NCI-H187 (cell line): ENCODE measurements around the gene RAB11A.
"Not testable (repeated sequence)": the region's sequence is repeated elsewhere in the genome, so short reads cannot be mapped to it uniquely, and the experiment has no call there.

ENCODE experiments used
- DNase-seq, 2 experiments: peaks; one replicate each; lab custom pipeline; 2025; lab: John Stamatoyannopoulos, UW

RAB11A gene

DNA sequence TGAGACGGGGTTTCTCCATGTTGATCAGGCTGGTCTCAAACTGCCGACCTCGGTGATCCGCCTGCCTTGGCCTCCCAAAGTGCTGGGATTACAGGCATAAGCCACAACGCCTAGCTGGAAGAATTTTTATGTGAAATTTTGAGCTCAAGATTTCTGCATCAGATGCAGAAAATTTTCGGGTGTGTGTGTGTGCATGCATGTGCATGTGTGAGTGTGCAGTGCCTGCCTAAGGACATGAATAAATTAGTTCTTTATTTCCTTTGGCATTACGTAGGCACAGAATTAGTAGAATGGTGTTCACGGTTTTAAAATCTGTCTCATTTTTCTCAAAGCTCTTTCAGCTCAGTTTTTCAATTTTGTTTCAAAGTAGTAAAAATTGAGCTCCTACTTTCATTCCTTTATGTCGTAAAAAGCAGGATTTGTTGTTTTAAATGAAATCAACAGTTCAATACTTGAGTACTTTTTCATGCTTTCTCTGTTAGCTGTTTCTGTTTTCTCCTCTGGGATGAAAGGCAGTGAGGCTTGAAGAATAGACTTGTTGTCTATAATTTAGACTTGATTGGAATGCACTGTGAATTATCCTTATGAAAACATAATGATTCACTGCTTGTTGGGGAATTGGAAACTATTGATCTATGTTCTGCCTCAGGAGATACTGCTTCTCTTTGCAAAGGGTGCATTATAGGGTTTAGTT is 23.3 kb upstream of the RAB11A start:
- no peak for DNase-seq

DNA sequence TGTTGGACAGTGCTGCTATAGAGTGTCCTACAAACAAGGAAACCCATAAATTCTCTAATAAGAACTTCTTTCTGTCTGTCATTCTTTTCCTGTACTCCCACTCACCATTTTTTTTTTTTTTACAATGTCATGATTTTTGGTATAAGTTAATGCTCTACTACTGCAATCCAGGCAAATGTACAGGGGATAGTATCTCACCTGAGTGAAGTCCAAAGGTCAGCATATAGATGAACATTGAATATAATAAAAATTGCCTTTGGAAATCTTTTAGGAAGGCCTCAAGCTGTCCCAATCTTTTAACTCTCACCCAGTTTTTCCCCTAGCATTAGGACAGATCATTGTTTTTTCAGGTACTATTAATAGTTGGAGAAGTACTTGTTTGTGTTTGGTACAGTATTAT is 21.3 kb upstream of the RAB11A start:
- no peak for DNase-seq

DNA sequence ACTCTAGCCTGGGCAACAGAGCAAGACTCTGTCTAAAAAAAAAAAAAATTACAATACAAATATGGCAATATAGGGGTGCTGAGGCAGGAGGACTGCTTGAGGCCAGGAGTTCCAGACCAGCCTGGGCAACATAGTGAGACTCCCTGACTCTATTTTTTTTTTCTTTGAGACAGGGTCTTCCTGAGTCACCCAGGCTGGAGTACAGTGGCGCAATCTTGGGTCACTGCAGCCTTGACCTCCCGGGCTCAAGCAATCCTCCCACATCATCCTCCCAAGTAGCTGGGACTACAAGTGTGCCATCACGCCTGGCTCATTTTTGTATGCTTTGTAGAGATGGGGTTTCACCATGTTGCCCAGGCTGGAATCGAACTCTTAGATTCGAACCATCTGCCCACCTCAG is 17.3 kb upstream of the RAB11A start:
- no peak for DNase-seq

DNA sequence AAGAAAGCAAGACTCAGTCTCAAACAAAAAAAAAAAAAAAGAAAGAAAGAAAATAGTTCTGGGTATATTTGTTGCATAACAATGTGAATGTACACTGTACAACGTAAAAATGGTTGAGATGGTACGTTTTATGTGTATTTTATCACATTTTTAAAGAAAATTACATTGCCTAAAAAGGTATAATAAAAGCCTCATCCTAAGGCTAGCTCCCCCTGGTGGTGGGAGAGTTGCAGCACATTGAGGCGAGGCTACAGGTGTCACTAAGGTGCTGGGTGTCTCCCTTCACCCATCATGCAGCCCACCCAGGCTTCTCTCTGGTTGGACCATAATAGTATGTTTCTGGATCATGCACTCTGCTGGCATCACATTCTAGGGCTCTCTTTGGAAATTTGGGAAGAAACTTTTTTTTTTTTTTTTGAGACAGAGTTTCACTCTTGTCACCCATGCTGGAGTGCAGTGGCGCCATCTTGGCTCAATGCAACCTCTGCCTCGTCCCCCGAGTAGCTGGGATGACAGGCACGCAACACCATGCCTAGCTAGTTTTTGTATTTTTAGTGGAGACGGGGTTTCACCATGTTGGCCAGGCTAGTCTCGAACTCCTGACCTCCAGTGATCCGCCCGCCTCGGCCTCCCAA is 12.4 kb upstream of the RAB11A start:
- peak in 1 of 2 experiments; percentile 8 for DNase-seq

DNA sequence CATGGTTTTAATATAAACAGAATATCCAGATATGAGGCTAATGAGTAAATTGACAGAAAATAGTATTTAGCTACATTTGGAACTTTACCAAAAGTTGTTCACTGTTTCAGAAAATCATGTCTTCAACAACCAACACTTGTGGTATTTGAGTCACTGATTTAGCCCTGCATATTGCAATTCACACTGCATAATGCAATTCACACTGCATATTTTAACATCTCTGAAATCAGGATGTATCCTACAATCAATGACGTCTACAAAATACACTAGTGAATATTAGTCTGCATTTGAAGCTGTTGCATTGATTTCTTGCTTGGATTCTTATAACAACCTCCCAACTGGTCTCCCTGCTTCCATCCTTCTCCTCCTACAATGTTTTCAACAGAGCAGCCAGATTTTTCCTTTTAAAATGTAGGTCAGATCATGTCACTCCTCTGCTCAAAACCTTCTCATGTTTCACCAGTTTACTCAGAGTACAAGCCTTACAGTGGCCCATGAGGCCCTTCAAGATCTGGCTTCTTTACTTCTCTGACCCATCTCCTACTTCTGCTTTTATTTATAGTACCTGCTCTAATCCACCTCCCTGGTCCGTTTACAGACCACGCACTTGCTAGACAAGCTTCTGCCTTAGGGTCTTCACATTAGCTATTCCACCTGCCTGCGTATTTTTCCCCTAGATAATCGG is 11.4 kb upstream of the RAB11A start:
- no peak for DNase-seq

DNA sequence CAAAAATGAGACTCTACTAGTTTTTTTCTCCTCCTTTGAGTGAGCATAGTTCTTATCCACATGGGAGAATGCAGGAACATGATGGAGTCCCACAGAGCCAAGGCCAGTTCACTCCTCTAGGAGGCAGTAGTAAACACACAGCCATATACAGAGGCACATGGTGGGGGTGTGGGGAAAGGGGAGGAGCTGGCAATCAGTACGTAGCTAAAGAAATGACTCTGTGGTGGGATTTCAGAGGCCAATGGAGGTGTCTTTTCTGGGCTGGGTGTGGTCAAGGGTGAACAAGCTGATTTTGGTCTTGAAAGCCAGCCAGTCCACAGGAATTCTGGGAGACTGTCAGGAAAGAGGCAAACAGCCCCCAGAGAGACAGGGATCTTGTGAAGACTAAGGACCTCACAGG is 6.6 kb upstream of the RAB11A start:
- no peak for DNase-seq

DNA sequence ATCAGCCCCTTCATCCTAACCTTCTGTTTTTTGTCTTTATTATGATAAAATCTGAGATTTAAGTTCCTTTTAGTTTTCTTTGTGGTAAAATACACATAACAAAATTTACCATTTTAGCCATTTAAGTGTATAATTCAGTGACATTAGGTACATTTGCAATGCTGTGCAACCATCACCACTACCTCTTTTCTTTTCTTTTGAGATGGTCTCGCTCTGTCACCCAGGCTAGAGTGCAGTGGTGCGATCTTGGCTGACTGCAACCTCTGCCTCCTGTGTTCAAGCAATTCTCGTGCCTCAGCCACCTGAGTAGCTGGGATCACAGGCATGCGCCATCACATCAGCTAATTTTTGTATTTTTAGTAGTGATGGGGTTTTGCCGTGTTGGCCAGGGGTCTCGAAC is 6.2 kb upstream of the RAB11A start:
- DNase-seq, result no peak

DNA sequence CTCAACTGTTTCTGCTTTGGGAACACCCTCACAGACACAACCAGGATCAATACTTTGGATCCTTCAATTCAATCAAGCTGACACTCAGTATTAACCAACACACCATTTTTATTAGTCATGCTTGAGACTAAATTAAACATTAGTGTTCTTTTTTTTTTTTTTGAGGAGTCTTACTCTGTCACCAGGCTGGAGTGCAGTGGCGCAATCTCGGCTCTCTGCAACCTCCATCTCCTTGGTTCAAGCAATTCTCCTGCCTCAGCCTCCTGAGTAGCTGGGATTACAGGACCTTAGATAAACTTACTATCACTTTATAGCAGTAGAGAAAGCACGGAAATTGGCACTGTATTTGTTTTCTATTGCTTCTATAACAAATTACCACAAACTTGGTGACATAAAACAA is 2.0 kb upstream of the RAB11A start:
- DNase-seq, result no peak

DNA sequence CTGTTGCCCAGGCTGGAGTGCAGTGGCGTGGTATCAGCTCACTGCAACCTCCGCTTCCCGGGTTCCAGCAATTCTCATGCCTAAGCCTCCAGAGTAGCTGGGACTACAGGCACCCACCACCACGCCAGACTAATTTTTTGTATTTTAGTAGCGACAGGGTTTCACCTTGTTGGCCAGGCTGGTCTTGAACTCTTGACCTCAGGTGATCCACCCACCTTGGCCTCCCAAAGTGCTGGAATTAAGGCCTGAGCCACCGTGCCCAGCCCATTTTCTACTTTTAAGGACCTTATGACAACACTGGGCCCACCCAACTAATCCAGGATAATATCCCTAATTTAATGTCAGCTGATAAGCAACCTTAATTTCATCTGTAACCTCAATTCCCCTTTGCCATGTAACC is 1.4 kb upstream of the RAB11A start:
- DNase-seq, result not testable (repeated sequence)

DNA sequence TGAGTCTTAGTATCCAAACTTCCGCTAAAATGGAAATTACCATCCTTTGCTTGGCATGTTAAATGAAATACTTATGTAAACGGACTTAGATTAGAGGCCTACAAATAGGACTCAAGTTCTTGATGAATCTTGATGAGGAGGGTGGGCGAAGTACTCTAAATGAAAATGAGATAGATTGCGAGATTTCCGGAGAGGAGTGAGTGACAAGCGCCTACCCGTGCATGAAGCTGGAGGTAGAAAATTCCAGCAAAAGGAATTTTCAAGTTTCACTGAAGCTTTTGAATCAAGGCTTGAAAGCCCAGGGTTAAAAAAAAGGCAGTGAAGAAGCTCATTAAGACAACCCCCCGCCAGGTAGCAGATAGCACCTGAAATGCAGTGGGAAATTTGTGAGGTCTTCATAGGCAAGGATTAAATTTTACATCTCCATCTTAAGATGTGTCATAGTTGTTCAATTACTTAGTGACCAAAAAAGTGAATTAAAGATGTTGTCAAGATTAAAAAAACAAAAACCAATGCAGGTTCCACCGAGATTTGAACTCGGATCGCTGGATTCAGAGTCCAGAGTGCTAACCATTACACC is 655 bp upstream of the RAB11A start:
- DNase-seq, result no peak

DNA sequence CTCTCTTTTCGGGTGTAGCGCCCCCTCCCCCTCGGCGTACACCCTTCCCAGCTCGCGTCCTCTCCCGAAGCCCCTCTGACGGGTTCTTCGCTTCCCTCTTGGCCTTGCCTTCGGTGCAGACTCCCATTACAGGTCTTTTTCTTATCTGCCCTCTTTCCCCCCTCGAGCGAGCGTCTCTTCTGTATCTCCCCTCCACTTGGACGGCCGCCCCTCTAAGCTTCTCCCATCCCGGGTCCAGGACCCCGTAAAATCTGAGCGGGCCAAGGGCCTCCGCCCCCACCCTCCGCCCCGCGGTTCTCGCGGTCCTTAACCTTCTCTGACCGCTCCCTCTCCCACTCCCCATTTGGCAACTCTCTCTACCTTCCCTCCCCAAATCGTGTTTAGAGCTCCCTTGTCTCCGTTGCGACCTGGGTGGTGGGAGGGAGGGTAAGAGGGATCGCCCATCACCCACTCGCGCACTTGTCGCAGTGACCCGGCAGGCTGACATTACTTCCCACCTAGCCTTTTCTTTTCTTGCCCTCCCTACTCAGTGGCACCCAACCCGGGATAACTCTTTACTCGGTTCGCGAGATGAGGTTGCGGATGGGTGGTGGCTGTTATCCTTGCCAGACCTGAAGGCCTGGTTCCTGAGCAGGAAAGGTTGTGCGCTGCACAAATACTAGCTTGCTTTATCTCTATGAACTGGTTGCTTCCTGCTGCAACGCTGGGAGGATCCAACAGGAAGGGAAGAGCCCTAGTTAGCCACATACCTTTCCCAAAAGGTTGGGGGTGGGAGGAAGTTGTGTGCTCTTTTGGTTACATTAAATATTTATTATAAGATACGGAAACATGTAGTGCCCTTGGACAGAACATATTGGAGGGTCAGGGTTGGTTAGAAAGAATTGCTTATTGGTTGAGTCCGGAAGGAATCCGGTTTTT is 922 bp downstream of the RAB11A start:
- DNase-seq, result no peak

DNA sequence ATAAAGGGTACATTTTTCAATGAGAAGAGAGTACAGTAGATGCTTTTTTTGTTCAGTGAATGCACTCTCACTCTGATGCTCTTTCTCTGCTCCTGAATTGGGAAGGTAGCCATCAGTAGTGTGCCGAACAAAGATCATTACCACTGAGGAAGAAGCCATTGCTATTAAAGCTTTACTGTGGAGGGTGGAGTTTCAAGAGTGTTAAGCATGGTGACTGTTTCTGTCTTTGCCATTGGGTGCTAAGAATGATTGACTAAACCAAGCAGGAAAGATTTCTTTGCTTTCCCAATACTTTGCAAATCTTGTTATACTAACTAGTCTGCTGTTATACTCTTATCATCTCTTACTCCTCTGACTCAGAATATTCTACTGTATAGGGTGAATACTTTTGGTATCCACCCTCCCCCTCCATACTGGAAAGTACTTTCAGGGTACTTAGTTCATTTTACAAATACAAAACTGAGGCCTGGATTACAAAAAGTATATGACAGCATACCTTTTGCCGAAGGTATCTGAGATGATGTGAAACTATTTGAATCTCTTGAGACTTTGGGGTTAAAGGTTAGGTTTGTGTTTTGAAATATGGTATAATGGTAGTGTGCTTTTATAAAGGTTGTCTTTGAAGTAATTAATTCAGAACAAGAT is 1.7 kb downstream of the RAB11A start:
- DNase-seq, result no peak

DNA sequence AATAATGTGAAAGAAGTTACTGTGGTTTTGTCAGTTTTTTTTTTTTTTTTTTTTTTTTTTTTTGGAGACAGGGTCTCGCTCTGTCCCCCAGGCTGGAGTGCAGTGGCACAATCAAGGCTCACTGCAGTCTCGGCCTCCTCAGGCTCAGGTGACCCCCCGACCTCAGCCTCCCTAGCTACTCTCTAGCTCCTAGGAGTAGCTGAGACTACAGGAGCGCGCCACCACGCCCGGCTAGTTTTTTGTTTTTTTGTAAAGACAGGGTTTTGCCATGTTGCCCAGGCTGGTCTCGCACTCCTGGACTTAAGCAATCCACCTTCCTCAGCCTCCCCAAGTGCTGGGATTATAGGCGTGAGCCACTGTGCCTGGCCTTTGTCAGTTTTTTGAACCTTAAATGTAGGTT is 2.6 kb downstream of the RAB11A start:
- DNase-seq, result not testable (repeated sequence)

DNA sequence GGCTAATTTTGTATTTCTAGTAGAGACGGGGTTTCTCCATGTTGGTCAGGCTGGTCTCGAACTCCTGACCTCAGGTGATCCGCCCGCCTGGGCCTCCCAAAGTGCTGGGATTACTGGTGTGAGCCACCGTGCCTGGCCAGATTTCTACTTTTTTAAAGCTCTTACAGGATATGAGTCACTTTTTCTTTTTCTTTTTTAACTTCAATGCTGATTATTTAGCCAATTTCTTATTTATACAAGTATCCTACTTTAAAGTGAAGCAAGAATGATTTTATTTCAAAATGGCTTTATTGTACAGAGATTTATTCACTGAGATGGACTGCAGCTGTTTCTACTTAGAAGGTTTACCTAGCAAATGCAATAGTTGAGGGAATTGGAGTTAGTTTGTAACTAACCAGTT is 3.3 kb downstream of the RAB11A start:
- DNase-seq, result not testable (repeated sequence)

DNA sequence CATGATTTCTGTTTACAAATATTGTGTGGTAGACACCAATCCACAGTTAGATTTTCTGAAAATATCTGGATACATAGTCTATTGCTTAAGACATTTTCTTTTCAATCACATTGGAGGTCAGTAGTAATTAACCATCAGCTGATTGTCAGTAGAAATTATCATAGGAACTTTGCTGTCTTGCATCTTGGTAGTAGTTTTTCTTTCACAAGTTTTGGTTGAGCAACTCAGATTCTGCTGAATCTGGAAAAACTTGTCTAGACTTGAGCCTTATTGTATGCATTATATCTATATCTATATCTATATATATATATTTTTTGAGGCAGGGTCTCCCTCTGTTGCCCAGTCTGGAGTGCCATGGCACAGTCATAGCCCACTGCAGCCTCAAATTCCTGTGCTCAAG is 4.0 kb downstream of the RAB11A start:
- no peak for DNase-seq

DNA sequence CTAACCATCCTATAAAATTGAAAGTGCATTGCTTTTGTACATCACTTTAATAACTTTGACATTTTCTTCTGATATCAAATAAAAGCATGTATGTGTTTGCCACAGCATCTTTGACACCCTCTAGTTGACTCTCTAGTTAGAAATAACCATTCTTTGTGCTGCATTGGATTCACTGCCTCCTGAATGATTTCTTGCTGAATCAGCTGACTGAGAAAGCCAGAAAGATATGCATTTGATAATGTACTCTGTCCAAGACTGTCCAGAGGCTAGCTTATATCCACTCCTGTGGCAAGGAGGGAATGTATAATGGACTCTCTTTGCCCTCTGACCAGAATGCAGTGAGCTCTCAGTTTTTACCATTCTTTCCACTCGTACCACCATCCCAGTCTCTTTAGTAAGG is 6.2 kb downstream of the RAB11A start:
- DNase-seq, result no peak

DNA sequence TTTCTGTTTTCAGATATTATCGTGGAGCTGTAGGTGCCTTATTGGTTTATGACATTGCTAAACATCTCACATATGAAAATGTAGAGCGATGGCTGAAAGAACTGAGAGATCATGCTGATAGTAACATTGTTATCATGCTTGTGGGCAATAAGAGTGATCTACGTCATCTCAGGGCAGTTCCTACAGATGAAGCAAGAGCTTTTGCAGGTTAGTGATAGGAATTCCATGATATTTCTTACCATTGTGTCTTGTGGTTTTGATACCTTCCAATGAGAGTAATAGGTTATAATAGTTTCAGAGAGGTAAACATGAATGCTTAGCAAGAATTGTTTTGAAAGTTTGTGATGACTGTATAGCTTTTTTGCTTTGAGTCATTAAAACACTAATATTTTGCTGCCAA is 8.5 kb downstream of the RAB11A start:
- no peak for DNase-seq

DNA sequence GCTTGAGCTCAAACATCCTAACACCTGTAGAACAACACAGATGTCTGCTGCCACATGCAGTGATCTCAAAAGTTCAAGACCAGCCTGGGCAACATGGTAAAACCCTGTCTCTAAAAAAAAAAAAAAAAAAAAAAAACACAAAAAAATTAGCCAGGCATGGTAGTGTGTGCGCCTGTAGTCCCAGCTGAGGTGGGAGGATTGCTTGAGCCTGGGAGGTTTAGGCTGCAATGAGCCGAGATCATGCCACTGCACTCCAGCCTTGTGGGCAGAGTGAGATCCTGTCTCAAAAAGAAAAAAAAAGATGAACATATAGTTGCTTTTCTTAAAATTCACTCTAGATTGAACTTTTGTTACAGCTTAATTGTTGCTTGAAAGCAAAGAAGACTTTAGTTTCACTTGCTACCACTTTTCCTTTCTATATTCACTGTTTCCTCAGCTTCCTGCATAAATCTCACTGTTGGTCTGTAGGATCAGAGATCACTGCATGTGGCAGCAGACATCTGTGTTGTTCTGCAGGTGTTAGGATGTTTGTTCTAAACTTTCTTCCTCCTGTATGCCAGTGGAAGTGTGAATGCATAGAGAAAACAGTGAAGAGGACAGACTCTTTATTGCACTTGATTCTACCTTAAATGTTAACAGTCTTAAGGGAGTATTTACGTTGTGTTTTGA is 12.6 kb downstream of the RAB11A start:
- no peak for DNase-seq

DNA sequence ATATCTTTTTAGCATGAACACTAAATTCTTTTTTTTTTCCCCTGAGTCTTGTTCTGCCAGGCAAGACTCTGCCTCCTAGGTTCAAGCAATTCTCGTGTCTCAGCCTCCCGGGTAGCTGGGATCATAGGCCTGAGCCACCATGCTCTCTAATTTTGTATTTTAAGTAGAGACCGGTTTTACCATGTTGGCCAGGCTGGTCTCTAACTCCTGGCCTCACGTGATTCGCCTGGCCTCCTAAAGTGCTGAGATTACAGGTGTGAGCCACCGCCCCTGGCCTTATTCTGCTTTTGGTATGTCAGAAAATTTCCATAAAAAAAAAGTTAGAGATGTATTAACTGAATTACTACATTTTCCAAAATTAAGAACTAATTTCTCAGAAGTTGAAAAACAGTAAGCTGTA is 14.3 kb downstream of the RAB11A start:
- DNase-seq, result no peak

DNA sequence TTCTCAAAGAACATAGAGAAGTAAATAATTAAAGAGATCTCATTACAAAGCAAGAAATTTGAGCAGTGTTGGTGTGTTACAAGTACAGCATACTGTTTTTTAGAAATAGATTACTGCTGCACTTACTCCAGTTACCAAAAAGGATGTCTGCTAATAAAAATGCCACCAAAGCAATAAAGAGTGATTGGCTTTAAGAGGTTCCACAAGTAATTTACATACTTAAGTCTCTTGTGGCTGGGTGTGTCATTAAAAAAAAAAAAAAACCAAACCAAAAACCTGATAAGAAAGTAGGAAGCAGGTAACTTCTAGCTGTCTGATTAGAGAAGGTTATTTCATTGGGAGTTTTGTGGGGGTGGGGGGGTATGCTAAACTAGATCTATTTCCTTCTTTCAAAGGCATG is 15.2 kb downstream of the RAB11A start:
- DNase-seq, result no peak

DNA sequence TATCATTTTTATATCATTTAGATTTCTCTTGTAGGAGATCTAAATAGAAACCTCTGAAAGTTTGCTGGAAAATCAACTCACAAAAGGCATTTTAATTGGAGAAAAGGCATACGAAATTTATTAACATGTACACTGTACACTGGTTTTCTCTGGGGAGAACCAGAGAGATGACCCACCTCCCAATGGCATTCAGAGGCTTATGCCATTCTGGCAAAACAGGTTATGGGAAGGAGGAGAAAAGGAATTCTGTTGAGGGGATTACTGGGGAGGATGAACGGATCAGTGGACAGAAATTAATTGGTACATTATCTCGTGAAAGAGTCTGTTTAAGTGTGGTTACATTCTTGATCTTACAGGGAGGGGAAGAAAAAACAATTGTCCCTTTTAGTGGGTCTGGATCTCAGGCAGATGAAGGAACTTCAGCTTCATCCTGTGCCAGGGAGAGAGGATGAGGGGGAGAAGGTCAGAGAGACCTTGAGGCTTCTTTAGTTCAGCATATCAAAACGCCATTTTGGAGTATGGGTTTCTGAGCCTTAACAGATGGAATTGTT is 16.5 kb downstream of the RAB11A start:
- DNase-seq, result no peak
